Rectal smooth muscle tissue (tissue), 1 donor: ENCODE data around the gene GPC3.

Experiments used
- H3K27ac ChIP-seq: one replicate; pipeline ENCODE4 v1.7.0; 2013; ENCODE audit warnings: low read depth, low read length, inconsistent platforms
- H3K27me3 ChIP-seq: one replicate; pipeline ENCODE4 v1.7.0; 2013; ENCODE audit warnings: low read length; ENCODE audit not compliant: control insufficient read depth, insufficient read depth
- H3K36me3 ChIP-seq: one replicate; pipeline ENCODE4 v1.7.0; 2013; ENCODE audit warnings: low read length; ENCODE audit not compliant: control insufficient read depth, insufficient read depth
- H3K4me1 ChIP-seq: one replicate; pipeline ENCODE4 v1.7.0; 2013; ENCODE audit warnings: low read length; ENCODE audit not compliant: control insufficient read depth, insufficient read depth
- H3K4me3 ChIP-seq: one replicate; pipeline ENCODE4 v1.7.0; 2013; ENCODE audit warnings: low read length
- H3K9ac ChIP-seq: one replicate; pipeline ENCODE4 v1.7.0; 2013; ENCODE audit warnings: low read length

GPC3 gene

GRCh38 chrX:133669214-133669613 lies 316.2 kb downstream of the GPC3 start:
- Histone ChIP-seq H3K9ac (no peak overlapping the region), H3K4me1 (no peaks in the 10 kb centered on the region), H3K4me3 (no peak overlapping the region), H3K27ac (no peak overlapping the region), H3K36me3 (no peaks in the 10 kb centered on the region), H3K27me3 (no peaks in the 10 kb centered on the region)

GRCh38 chrX:133668225-133668931 lies 317.0 kb downstream of the GPC3 start:
- Histone ChIP-seq H3K9ac (no peak overlapping the region), H3K27me3 (no peaks in the 10 kb centered on the region), H3K4me1 (no peaks in the 10 kb centered on the region), H3K36me3 (no peaks in the 10 kb centered on the region), H3K4me3 (no peak overlapping the region), H3K27ac (no peak overlapping the region)

- Histone ChIP-seq H3K27me3 (no peaks in the 10 kb centered on the region), H3K9ac (no peak overlapping the region), H3K27ac (no peak overlapping the region), H3K4me1 (no peaks in the 10 kb centered on the region), H3K4me3 (no peak overlapping the region), H3K36me3 (no peaks in the 10 kb centered on the region)
Observed at GRCh38 chrX:133666256-133666655, 319.1 kb downstream of the GPC3 start.

- H3K9ac ChIP-seq, result no peak overlapping the region
- H3K27ac ChIP-seq, result no peak overlapping the region
- no peaks in the 10 kb centered on the region for H3K4me1 ChIP-seq
- H3K4me3 ChIP-seq, result no peak overlapping the region
- H3K36me3 ChIP-seq, result no peaks in the 10 kb centered on the region
- no peaks in the 10 kb centered on the region for H3K27me3 ChIP-seq
Observed at GRCh38 chrX:133661962-133662839, 323.2 kb downstream of the GPC3 start.

- Histone ChIP-seq H3K27ac (no peak overlapping the region), H3K36me3 (no peaks in the 10 kb centered on the region), H3K4me1 (no peaks in the 10 kb centered on the region), H3K4me3 (no peak overlapping the region), H3K9ac (no peak overlapping the region), H3K27me3 (no peaks in the 10 kb centered on the region)
Observed at GRCh38 chrX:133660281-133660680, 325.1 kb downstream of the GPC3 start.

- Histone ChIP-seq H3K4me1 (no peaks in the 10 kb centered on the region), H3K27me3 (no peaks in the 10 kb centered on the region), H3K4me3 (no peak overlapping the region), H3K27ac (no peak overlapping the region), H3K36me3 (no peaks in the 10 kb centered on the region), H3K9ac (no peak overlapping the region)
Observed at GRCh38 chrX:133658293-133658911, 327.0 kb downstream of the GPC3 start.

- no peak overlapping the region for H3K9ac ChIP-seq
- no peak overlapping the region for H3K27ac ChIP-seq
- no peaks in the 10 kb centered on the region for H3K36me3 ChIP-seq
- no peaks in the 10 kb centered on the region for H3K4me1 ChIP-seq
- no peaks in the 10 kb centered on the region for H3K27me3 ChIP-seq
- H3K4me3 ChIP-seq, result no peak overlapping the region
Observed at GRCh38 chrX:133655275-133656265, 329.8 kb downstream of the GPC3 start.

- H3K27ac ChIP-seq, result no peak overlapping the region
- no peaks in the 10 kb centered on the region for H3K4me1 ChIP-seq
- H3K9ac ChIP-seq, result no peak overlapping the region
- H3K27me3 ChIP-seq, result no peaks in the 10 kb centered on the region
- H3K4me3 ChIP-seq, result no peak overlapping the region
- H3K36me3 ChIP-seq, result no peaks in the 10 kb centered on the region
Observed at GRCh38 chrX:133654811-133655210, 330.6 kb downstream of the GPC3 start.

GRCh38 chrX:133653358-133653757 lies 332.0 kb downstream of the GPC3 start:
- Histone ChIP-seq H3K9ac (no peak overlapping the region), H3K4me3 (no peak overlapping the region), H3K27ac (no peak overlapping the region), H3K4me1 (no peaks in the 10 kb centered on the region), H3K27me3 (no peaks in the 10 kb centered on the region), H3K36me3 (no peaks in the 10 kb centered on the region)

GRCh38 chrX:133652185-133652584 lies 333.2 kb downstream of the GPC3 start:
- no peak overlapping the region for H3K27ac ChIP-seq
- H3K4me1 ChIP-seq, result no peaks in the 10 kb centered on the region
- H3K9ac ChIP-seq, result no peak overlapping the region
- no peaks in the 10 kb centered on the region for H3K36me3 ChIP-seq
- H3K4me3 ChIP-seq, result no peak overlapping the region
- H3K27me3 ChIP-seq, result no peaks in the 10 kb centered on the region

- H3K36me3 ChIP-seq, result no peaks in the 10 kb centered on the region
- no peaks in the 10 kb centered on the region for H3K27me3 ChIP-seq
- no peak overlapping the region for H3K4me3 ChIP-seq
- peaks cover 4% of the 10 kb centered on the region for H3K4me1 ChIP-seq
- H3K9ac ChIP-seq, result no peak overlapping the region
- H3K27ac ChIP-seq, result no peak overlapping the region
Observed at GRCh38 chrX:133650239-133650638, 335.2 kb downstream of the GPC3 start.

- H3K4me1 ChIP-seq, result peaks cover 4% of the 10 kb centered on the region
- H3K27ac ChIP-seq, result no peak overlapping the region
- no peak overlapping the region for H3K4me3 ChIP-seq
- H3K36me3 ChIP-seq, result no peaks in the 10 kb centered on the region
- H3K9ac ChIP-seq, result no peak overlapping the region
- H3K27me3 ChIP-seq, result no peaks in the 10 kb centered on the region
Observed at GRCh38 chrX:133649651-133650050, 335.7 kb downstream of the GPC3 start.
